Measurements from ENCODE around the gene TSEN15.

The TSEN15 gene

DNA sequence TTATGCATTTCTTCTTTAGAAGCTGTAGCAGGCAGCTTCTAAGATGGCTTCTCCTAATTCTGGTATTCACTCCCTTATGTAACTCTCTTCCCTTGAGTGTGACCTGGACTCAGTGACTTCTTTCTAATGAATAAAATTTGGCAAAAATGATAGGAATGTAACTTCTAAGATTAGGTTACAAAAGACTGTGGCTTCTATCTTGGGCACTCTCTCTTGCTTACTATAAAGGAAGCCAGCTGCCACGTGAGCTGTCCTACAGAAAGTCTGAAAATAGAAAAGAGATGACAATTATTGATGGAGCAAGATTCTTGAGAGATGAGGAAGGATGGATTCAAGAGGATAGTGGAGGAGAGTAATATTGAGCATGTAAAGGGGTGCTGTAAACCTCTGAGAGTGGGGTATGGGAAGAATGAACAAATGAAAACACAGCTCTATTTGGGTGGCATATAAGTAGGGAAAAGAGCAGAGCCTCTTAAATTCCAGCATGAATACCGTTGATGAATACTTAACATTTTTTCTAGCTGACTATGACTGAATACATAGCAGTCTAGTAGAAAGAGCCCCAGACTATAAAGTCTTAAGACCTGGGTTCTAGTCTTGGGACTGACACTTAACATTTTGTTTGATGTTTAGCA is 5.5 kb downstream of the TSEN15 start:
- TF ChIP-seq, protein P1, sequence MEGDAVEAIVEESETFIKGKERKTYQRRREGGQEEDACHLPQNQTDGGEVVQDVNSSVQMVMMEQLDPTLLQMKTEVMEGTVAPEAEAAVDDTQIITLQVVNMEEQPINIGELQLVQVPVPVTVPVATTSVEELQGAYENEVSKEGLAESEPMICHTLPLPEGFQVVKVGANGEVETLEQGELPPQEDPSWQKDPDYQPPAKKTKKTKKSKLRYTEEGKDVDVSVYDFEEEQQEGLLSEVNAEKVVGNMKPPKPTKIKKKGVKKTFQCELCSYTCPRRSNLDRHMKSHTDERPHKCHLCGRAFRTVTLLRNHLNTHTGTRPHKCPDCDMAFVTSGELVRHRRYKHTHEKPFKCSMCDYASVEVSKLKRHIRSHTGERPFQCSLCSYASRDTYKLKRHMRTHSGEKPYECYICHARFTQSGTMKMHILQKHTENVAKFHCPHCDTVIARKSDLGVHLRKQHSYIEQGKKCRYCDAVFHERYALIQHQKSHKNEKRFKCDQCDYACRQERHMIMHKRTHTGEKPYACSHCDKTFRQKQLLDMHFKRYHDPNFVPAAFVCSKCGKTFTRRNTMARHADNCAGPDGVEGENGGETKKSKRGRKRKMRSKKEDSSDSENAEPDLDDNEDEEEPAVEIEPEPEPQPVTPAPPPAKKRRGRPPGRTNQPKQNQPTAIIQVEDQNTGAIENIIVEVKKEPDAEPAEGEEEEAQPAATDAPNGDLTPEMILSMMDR (conservative IDR thresholded peaks at IDR 0.05): no peak
- H3K27ac ChIP-seq: no peak overlapping the region

DNA sequence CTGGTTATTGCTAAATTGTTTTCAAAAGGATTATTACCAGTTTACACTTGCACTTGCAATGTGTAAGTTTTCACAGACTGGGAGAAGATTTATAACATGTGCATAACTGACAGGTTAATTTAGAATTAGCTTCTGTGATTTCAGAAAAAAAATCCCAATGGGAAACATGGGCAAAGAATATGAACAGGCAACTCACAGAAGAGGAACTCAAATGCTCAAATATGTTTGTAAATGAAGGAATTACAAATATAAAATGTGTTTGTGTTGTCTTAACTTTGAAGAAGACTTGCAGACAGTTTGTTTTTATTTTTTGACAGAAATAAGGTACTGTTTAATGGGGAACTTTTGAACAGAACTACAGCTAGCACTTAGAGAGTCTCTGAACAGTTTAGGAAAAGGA is 8.4 kb downstream of the TSEN15 start:
- TF ChIP-seq, protein P1 (conservative IDR thresholded peaks at IDR 0.05): no peak
- H3K27ac ChIP-seq: no peak overlapping the region

DNA sequence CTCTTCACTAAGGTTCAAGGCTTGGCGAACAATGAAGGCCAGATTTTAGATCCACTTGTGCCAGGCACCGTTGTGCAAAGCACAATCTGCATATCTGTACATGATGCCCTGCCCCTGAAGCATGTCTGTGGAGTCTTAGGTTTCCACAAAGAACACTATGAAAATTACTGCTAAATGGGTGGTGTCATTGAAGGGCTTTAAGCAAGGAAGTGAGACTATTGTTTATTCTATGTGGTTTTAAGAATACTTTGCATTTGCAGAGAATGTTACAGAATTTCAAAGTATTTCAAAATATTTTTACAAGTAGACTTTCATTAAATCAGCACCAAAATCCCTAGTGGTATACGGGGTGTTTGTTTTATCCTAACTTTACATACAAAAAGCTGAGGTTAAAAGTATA is 8.8 kb downstream of the TSEN15 start:
- no peak overlapping the region for H3K27ac ChIP-seq
- TF ChIP-seq, protein P1 (conservative IDR thresholded peaks at IDR 0.05): no peak

DNA sequence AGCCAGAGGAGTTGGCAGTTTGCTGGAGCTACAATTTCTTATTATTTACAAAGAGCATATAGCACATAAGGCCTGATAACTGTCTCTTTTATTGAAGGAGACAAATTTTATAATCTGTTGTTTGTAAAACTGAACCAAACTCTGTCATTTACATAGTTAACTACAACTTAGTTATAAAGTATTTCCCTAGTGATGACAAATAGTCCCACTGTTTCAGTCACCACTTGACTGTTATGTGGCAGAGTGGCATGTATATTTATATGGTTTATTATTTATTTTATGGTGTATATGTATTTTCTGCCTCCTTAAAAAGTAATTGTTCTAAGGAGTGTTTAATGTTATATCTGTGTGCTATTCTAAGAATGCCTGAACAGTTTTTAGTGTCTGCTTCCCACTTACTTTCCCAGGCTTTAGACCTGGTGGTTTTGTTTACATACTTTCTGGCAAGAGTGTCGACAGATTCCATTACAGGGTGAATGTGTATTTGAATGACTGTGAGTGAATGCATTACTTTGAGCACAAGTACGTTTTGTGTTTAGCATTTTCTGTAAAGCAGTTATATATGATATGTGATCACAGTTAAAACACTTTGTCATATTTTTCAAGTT is 10.0 kb downstream of the TSEN15 start:
- no peak overlapping the region for H3K27ac ChIP-seq
- TF ChIP-seq, protein P1 (conservative IDR thresholded peaks at IDR 0.05): no peak

DNA sequence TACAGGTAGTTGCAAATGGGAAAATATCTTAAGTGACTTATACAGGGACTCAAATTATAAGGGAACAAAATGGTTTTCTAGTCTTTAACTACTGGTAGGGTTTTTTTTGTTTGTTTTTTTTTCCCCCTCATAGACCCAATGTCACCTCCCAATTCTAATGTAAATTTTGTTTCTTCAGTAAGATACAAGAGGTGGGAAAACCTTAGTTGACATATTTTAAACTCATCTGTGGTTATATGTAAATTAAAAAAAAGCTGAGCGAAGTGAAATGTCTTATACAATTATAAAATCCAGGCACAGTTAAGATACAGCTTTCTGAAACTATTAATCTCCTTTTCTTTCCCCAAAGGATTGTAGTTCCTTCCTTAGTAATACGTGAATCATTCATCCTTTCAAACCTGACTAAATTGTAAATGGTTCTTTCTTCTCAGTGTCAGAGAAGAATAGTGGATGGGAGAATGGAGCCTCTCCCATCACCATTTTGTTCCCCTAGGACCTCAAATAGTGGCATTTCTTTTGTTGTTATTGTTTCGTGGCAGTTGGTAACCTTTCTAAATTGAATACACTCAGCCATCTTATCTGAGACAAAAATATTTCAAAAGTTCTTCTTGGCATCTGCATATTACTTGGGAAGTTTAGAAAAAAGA is 11.2 kb downstream of the TSEN15 start:
- TF ChIP-seq, protein P1 (conservative IDR thresholded peaks at IDR 0.05): no peak
- H3K27ac ChIP-seq: no peak overlapping the region

DNA sequence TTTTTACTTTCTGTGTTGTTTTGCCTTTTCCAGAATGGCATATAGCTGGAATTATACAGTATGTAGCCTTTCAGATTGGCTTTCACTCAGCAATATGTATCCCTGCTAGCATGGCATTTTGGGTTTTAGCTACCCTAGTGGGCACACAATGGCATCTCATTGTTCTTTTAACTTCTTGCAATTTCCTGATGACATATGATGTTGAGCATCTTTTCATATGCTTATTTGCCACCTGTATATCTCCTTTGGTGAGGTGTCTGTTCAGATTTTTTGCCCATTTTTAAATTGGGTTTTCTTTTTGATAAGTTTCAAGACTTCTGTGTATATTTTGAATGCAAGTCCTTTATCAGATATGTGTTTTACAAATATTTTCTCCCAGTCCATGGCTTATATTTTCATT is 14.0 kb downstream of the TSEN15 start:
- H3K27ac ChIP-seq: no peak overlapping the region
- TF ChIP-seq, protein P1 (conservative IDR thresholded peaks at IDR 0.05): no peak

DNA sequence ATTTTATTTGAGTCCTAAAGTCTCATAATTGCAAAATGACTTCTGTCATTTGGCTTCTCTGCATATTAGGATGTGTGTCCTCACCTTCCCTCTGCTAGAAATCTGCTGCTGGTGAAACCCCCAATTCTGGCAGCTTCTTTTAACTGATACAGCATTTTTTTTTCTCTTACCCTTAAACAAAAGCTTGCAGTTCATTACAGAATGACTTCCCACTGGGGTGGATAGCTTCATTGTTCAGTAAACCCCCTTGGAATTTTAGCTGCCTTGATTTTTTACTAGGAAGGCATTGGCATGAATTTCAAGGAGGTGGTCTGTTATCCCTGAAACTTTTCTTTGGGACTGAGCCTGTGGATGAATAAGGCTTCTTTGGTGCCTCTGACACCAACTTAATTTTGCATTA is 16.8 kb downstream of the TSEN15 start:
- H3K27ac ChIP-seq: no peak overlapping the region
- TF ChIP-seq, protein P1 (conservative IDR thresholded peaks at IDR 0.05): no peak
